Measurements from ENCODE around the gene CARMIL3.

CARMIL3 gene

DNA sequence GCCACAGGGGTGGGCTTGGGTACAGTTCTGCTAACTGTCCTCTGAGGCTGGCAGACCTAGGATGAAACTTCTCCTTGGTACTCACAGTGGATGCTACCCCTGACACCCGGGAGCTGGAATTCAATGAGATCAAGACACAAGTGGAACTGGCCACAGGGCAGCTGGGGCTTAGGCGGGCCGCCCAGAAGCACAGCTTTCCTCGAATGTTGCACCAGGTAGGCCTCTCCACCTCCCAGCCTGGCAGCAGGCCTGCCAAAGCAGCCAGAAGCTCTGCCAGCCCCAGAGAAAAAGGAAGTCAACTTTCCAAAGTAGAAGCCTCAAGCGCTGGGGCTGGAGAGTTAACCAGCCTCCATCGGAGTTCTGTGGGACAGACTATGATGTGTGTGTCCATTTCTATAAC, 65.4 kb downstream of the CARMIL3 start:
- DNase-seq (ENCODE audit: low read depth), result no peak

All from stromal cell of bone marrow (primary cell).